KBM-7 (cell line): Measurements from ENCODE around the gene BSX.
A peak's percentile ranks its signal among the peaks of the same experiment; 100 is the strongest.

ENCODE experiments used
- DNase-seq: peaks from one replicate; pipeline ENCODE4 v3.0.0-alpha.2; 2015
- in situ Hi-C: fragments of 300-500 bp; cut with MboI; formaldehyde crosslinking; loops from 2 replicates; pipeline ENCODE4 v1.14.3; 2020; ENCODE audit warnings: low sequenced_read_pairs, low pct_unique_long_range_greater_than_20kb, mixed read lengths

The BSX gene

DNA sequence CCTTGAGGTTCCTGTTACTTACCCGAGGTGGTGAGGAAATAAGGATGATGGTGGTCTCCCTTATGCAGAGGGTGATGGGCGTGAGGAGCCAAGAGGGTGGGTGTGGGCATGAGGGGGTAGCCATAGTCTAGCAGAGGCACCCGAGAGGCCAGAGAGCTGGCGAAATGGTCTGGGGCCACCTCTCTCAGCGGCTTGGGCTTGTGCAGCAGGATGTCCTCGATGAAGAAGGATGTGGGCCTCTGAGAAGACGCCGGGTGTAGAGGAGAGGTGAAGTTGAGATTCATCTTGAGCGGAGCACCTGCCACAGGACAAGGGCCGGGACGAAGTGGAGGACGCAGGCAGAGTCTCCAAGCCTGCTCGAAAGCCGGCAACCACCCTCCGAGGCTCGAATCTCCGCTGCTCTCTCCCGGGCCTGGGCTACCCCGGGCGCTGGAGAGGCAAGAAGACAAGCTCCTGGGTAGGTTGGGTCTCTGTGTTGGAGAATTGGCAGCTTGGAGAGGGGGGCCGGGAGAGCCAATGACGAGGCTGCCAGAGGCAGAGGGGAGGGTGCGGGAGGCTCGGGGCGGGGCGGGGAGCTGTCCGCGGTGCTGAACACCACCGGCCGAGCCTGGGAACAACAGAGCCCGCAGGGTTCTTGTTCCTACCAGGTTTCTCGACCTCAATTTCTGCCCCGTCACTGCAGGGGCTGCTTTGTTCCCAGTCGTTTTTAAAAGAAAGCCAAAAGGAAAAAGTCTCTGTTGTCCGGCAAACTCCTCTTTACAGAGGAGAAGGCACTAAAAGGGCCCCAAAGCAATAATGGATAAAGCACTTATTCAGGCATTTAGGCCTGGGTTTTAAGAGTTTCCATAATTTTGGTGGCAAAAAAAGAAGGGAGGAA lies at the start of gene BSX:
TSS of gene BSX (minus strand) at position 447 of the 877 bp plus-strand sequence. CDS start at position 284, 163 bp downstream.
- peak; percentile 63 for DNase-seq
- in situ Hi-C loops = no loop called here

DNA sequence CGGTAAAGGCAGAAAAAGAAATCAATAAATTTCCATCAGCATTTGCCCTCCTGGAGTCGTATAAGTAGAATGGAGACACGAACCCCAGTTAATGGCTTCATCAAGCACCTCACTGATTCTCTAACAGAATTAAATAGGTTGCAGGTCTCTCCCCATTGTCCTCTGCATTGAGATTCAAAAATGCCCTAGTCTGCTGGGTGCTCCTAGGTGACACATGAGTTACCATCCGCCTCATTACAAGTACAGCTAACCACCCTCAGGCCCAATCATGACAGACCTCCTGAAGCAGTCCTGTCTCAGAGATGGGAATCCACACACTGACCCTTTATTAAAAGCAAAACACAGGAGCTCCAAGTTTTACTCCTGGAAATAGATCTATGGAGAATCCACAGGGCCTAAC lies 48.9 kb upstream of the BSX start:
- in situ Hi-C loops = no loop called here
- no peak for DNase-seq

DNA sequence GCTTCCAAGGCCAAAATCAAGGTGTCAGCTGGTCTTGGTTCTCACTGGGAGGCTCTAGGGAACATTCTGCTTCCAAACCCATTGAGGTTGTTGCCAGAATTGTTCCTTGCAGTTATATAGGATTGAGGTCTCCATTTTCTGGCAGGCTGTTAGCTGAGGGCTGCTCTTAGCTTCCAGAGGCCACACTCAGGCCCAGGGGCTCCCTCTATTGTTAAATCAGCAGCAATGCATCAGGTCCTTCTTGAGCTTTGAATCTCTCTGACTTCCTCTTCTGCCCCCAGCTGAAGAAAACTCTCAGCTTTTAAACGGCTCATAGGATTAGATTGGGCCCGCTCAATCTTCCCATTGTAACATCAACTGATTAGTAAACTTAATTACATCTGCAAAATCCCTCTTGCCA lies 39.3 kb upstream of the BSX start:
- in situ Hi-C loops = loop anchor here (25.0 kb wide), 1 partner anchor 409 kb away; no protein-coding TSS in a partner anchor
- DNase-seq = peak; percentile 84

DNA sequence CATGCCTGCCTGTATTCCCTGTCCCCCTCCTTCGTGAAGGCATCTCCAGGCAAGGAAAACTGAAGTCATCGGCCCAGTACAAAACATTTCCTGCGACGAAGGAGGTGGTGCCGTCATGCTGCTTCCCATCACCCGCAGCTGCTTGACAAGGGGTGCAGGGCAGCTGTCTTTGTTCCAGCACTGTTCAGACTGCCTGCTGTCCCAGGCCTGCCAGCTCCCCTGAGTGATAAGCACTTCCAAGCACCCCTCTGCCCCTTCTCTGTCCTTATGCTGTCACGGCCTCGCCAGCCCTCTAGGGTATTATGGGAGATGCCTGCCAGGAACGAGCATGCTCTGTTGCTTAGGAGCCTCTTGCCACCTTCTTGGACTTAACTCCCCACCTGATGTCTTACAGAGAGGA lies 37.1 kb upstream of the BSX start:
- in situ Hi-C loops = loop anchor here (25.0 kb wide), 1 partner anchor 406 kb away; no protein-coding TSS in a partner anchor
- no peak for DNase-seq

DNA sequence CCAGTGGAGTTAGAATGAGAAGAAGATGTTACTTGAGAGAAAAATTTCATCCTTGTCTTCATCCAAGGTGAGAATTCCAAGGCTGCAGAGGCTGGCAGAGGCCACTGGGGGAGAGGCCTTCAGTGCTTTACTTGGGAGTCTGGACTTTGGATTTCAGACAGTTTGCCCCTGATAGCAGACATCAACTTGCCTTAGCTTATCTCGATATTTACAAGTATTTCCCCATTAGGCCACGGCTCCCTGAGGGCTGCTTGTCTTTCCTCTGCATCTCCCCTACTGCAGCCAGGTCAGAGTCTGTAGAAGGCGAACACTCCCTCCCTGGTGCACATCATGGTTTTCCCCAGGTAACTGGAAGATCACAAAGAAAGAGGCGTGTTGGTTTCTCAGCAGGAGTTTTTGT lies 29.9 kb upstream of the BSX start:
- no peak for DNase-seq
- in situ Hi-C loops = loop anchor here (25.0 kb wide), 1 partner anchor 399 kb away; no protein-coding TSS in a partner anchor

DNA sequence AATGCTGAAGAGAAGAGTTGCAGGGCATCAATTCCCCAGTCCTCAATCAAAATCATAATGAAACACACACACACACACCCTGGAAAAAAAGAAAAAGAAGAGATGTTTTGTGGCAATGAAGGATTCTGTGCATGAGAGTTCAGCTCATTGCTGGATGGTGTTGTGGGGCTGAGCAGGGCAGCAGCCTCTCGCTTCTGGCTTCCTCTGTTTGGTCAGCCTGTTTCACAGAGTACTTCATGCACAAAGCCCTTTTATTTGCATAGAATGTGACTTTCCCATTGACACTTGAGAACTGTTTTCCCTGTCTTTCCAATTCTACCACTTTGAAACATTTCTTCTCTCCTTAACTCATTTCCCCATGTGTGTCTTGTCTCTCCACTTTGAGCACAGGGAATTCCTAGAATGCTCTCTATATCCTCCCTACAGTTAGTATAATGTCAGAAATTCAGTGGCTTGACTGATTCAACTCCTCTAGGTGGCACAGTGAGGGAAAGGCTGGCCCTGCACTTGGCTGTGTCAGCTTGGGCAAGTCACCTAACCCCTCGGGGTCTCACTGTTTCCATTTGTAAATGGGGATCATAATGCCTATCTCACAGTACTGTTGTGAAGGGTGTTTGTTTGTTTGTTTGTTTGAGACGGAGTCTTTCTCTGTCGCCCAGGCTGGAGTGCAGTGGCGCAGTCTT lies 25.4 kb upstream of the BSX start:
- in situ Hi-C loops = loop anchor here (25.0 kb wide), 1 partner anchor 395 kb away; no protein-coding TSS in a partner anchor
- DNase-seq = no peak

DNA sequence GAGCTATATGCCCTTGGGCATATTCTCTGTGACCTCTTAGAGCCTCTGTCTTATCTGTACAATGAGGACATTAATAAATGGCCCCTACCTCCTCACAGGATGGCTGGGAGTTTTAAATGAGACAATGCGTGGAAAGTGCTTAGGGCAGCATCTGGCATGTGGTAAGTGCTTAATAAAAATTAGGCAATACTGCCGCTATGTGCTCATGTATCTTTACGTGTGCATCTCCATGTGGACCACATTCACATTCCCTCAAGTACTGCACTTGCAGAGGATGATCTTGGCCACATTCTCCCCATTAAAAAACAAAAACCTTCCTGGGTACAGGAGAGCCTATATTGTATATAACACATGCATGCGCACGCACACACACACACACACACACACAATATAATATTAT lies 19.1 kb upstream of the BSX start:
- DNase-seq = no peak
- in situ Hi-C loops = loop anchor here (25.0 kb wide), 1 partner anchor 388 kb away; no protein-coding TSS in a partner anchor

DNA sequence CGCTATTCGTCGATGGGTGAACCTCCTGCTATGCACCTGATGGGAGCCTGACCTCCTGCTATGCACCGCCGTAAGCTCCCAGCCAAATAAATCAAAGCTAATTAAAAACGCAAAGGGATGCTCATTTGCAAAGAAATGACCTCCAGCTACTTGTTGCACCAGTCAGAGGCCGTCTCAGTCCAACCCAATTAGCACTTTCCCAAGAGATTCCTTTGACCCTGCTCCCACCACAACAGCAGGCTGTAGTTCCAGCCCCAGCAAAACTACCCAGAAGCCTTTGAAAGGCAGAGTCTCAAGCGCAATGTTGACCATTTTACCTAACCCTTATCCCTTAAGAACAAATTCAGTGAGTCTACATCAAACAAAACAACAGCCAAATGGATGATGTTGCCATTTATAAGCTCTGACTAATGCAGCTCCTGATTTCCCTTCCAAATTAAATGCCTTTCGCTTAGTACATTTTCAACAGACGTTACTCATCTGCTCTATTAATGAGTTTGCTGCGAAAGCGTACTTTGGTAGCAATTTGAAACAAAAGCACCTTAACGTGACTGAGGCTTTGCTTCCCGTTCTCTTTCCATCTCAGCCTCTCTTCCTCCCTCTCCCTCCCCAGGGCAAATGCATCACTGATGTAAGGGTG lies 17.2 kb upstream of the BSX start:
- DNase-seq = no peak
- in situ Hi-C loops = no loop called here

DNA sequence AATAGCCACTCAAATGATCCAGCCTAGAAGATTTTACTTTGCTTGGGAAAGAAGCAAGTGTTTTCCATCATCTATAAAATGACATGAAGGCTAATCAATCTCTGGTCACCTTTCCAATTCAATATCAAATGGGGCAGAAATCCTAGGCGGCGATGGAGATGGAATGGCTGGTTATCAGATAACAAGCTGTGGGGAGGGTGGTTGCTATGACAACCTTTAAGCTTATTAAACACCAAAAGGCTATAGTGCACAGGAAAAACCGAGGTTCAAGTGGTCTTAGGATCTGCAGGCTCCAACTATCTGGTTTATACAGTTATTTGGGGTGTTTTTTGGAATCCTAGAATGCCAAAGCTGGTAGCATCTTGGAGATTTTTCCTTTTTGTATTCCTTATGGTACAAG lies 13.9 kb upstream of the BSX start:
- in situ Hi-C loops = no loop called here
- no peak for DNase-seq

DNA sequence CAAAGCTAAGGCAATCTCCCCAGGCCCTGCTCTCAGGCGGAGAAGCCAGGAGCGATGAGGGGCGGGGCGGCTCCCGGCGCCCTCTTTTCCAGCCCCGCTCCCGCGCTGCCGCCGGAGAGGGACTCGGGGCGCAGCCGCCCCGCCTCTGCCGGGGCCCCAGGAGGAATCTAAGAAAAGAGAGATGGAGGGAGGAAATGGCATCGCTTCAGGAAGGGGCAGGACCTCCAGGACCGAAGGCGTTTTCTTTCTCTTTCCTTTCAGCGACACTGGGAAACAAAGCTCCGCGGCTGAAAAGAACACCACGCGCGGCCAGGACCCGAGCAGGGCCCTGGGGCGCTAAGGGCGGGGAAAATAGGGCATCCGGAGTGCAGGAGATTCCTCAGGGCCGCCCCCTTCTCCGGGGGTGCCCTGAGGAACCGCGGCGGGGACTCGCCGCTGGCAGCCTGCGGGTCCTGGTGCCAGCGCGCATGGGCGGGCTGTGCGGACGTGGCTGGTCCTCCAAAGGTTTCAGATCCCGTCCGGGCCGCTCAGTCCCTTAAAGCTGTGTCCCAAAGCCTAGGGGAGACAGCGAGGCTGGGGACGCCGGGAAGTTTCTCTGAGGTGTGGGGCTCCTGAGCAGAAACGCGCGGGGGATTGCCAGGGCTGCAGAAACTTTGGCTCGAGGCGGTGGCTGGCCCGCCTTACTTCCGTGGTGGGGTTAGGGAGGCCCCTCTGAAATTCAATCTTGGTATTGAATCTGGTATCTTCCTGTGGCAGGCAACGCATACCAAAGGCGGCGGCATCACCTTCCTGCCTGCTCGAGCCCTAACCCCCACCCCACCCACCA lies 2.8 kb upstream of the BSX start:
- in situ Hi-C loops = no loop called here
- peak; percentile 3 for DNase-seq

DNA sequence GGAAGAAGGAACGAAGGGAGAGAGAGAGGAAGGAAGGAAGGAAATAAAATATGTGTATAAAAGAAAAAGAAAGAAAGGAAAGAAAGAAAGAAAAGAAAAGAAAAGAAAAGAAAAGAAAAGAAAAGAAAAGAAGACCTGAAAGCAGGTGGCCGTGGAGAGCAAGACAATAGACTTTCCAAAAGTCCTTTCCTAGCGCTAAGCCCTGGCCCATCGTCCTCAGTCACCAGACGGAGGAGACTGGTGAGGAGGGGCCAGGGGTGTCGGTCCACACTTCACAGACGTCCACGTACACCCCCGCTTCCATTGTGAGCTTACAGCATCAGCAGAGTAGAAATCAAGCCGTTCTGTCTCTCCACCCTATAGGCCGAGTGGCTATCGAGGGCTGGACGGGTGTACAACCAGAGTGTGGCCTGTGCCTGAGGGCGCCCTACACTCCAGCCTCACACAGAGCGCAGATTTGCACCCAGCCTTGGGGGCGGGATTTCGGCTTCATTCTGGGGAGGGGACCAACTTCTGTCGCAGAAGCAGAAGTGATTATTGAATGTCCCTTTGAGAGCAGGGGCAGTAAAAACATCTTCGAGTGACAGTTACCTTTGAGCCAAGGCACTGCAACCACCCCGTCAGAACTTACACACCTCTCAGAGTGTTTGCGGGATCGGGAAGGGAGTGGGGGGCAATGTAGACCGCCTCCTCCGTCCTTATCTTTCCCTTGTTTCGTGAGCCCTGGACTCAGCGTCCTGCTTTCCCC lies 2.0 kb upstream of the BSX start:
- no peak for DNase-seq
- in situ Hi-C loops = no loop called here

DNA sequence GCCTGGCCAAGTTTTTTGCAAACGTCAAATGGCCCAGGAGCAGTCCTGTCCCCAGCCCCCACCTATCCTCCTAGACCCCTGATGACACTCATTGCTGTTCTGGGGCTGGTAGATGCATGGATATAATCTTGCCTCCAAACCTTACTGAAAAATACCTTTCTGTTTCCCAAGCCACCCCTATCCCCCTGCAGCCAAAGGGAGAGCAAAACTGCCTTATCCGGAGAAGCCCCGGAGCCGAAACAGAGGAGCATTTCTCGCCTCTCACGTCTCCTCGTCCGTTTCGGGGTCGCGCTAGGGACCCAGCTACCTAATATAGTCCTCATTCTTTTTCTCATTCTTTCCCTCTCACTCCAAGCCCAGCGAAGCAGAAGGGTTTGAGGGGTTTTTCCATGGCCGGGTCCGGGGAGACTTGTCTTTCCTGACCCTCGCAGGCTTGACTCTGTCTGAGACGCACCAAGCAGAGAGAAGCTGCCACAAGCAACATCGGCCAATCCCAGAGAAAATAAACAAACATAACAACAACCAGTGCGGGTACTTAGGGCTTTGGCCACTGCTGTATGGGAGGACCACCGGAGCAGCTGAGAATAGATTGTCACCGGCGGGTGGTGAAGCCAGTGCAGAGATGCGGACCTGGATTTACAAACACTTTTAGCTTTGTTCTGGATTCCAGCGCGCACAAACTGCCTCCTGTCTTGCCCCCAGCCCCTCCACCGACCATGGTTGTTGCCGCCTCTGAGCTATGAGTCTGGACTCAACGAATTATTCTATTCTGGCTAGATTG lies 1.6 kb downstream of the BSX start:
- in situ Hi-C loops = no loop called here
- DNase-seq = no peak

DNA sequence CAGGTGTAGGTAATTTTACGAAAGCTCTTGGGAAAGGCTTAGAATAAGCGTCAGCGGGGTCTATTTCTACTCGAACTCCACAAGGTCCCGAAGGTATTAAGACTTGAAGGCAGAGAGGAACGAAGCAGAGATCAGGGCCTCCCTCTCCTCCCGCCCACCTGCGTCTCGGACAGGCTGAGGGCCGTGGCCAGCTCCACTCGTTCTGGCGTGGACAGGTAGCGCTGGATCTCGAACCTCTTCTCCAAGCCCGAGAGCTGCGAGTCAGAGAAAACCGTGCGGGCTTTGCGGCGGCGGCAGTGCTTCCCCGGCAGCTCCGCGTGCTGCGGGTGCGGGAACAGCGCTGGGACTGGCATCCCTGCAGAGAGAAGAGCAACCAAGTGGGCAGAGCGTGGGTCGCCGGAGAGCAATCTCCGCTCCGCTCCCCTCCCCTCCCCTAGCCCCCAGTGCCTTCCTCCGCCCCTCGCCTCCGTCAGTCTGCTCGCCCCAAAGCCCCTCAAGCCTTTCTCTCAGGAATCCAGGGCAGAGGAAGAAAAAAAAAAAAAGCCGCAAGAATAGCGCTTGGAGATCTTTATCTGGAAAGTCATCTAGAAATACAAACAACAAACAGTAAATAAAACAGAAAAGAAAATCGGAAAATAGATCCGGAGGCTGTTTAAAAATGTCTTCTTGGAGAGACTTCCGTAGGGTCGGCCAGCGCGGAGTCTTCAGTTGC lies 2.4 kb downstream of the BSX start:
- in situ Hi-C loops = no loop called here
- DNase-seq = no peak

DNA sequence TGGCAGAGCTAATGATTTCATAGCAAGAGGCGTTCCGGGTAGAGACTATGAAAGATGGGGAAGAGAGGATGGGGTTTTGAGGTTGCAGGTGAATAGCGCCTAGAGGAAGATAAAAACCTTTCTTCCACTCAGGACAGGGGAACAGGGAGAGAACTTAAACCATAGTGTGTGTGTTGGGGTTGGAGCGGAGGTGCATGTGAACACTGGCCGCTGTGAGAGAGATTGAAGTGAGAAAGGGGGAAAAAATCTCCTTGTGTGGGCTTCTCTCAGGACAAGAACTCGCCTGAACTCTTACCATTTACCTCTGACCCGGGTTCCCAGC lies 3.4 kb downstream of the BSX start:
- in situ Hi-C loops = no loop called here
- DNase-seq = no peak

DNA sequence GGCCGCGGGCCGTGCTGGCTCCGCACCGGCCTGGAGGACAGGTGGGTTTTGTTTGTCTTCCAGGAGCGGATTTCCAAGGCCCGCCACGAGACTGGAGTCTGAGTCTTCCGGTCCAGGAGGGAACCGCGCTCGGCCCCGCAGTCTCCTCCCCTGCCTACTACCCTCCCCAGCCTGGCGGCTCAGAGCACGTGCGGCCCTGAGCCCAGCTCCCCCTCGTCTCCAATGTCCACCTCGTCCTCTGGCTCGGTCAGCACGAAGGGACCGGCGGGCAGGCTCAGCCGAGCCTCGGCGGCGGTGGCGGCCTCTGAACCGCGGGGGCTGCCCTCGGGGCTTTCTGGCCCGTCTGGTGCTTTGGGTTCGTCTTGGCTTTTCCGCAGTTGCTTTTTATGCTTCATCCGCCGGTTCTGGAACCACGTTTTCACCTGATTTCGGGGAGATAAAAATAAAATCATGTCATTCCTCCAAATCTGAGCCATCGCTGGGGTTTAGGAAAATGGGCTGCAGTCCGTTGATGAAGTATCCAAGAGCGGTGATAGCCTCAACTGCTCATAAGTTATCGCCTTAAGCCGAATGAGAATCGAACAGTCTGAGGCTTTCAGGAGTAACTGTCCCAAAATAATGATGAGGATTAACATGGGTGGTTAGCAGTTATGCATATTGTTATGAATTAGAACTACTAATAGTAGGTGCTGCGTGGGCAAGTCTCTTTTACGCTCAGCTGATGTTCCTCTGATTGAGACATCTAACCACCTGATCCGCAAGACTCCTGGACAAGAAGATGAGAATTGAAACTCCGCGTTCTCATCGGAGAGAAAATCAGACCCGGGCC lies 4.0 kb downstream of the BSX start:
- no peak for DNase-seq
- in situ Hi-C loops = no loop called here

DNA sequence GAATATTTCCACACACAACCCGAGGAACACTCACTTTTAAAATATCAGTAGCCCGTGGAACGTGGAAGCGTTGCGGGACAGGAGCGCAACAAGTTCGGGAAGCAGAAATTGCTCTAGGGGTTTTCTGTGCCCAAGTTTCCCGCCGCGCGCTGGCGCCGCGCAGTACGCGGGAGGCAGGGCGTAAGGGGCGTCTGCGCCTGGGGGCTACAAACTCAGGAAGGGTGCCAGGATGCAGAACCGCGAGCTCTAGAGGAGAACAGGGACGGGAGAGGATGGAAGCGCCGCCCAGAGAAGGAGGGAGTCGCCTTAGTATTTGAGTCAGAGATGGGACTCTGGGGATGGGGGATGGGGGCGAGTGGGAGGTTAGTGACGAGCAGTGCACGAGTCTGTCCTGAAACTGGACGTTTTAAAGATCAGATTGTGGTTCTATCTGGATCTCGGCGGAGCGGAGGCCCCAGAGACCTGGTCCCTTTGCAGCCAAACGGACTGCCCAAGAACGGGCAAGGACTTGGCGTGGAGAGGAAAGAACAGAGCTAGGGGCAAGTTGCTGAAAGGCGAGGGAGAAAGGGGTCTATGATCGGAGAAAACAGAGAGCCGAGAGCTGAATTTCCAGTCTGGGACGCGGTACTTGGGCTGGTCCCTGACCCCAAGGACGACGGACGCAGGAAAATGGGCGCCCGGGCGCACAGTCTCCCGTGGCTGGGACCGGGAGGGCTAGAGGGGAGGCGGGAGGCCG lies 4.7 kb downstream of the BSX start:
- no peak for DNase-seq
- in situ Hi-C loops = no loop called here
